Measurements from ENCODE around the gene KLHL26. TPM values are rescaled to one million over a fixed set of nuclear protein-coding genes. Genes with fewer than 3 reads are reported as not detected.

KLHL26 gene
- polyA plus RNA-seq, 1 donor = 5.4 TPM

DNA sequence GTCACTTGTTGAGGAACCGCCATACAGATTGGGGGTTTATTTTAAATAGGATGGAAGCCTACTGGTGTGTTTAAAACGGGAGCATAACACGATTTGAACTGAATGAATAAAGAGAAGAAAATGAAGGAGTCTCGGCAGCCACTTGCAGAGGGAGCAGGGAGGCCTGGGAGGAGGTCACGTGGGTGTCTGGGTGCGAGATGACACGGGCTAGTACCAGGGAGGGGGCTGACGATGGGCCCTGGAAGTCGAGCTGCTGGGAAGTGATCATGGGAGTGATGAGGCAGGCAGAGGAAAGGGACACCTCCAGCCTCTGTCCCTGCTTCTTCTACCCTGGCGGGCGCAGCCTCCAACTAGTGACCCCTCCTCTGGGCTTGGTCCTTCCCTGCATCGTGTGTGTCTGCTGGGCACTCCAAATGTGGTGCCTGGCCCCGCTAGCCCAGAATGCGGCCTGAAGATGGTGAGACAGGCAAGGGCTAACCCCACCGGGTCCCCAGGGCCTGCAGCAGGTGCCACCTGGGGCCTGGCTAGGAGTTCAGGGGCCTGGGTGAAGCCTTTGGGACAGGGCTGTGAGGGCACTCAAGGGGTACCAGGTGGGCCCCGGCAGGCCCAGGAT, 82.1 kb downstream of the KLHL26 start:
- no peak for DNase-seq

DNA sequence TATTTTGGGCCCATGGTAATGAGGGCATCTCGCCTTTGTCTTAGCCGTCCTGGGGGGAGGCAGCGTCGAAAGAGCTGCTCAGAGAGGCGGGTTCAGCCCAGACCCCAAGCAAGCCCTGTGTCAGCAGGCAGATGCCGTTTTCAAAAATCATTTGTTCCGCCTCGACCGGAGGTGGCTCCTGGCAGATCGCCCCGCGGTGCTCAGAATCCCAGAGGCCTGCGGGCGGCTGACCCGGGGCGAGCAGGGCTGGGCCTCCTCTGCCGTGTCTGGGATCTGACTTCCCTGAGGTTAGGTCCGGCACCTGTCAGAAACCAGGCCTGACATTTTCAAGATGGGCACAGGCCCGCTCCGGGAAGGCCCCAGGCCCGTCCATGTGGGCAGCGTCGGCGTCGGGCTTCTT, 82.7 kb downstream of the KLHL26 start:
- no peak for DNase-seq

Other genes with a start within 250 kb of the KLHL26 start
- 2.6 TPM for gene LRRC25, start 239.4 kb upstream of the KLHL26 start, polyA plus RNA-seq (ENCODE audit: insufficient read length)
- 135 TPM for gene SSBP4, start 217.6 kb upstream of the KLHL26 start, polyA plus RNA-seq (ENCODE audit: insufficient read length)
- 231 TPM for gene ISYNA1, start 198.9 kb upstream of the KLHL26 start, polyA plus RNA-seq (ENCODE audit: insufficient read length)
- 20.8 TPM for gene ELL, start 115.0 kb upstream of the KLHL26 start, polyA plus RNA-seq (ENCODE audit: insufficient read length)
- 134 TPM for gene FKBP8, start 93.5 kb upstream of the KLHL26 start, polyA plus RNA-seq (ENCODE audit: insufficient read length)
- 77.3 TPM for gene KXD1, start 79.2 kb upstream of the KLHL26 start, polyA plus RNA-seq (ENCODE audit: insufficient read length)
- 1,296 TPM for gene UBA52, start 65.2 kb upstream of the KLHL26 start, polyA plus RNA-seq (ENCODE audit: insufficient read length)
- 32.7 TPM for gene REX1BD, start 48.2 kb upstream of the KLHL26 start, polyA plus RNA-seq (ENCODE audit: insufficient read length)
- 6.4 TPM for gene CRLF1, start 30.2 kb upstream of the KLHL26 start, polyA plus RNA-seq (ENCODE audit: insufficient read length)
- 3.5 TPM for gene TMEM59L, start 24.2 kb upstream of the KLHL26 start, polyA plus RNA-seq (ENCODE audit: insufficient read length)
- 19.2 TPM for gene CRTC1, start 46.7 kb downstream of the KLHL26 start, polyA plus RNA-seq (ENCODE audit: insufficient read length)
- 2.0 TPM for gene COMP, start 154.3 kb downstream of the KLHL26 start, polyA plus RNA-seq (ENCODE audit: insufficient read length)
- gene UPF1, start 194.9 kb downstream of the KLHL26 start, polyA plus RNA-seq (ENCODE audit: insufficient read length) = 44.7 TPM